HepG2 (cell line): ENCODE measurements around the gene HOXA5. TPM values are rescaled to one million over a fixed set of nuclear protein-coding genes. Genes with fewer than 3 reads are reported as not detected.

ENCODE experiments used
- ATAC-seq: fragments of 200-7000 bp; cut with Tn5 transposase; 3 replicates; pipeline ENCODE4 v1.9.1; 2020; ENCODE audit warnings: mild to moderate bottlenecking, moderate library complexity
- BruUV-seq: library from RNA; stranded (reverse); fragments of 400-500 nt; replicated peaks from 2 replicates; lab custom pipeline; 2021; lab: Mats Ljungman, UMichigan
- CTCF ChIA-PET: fragments of 300-600 bp; formaldehyde crosslinking; extraction: SDS; loops from one replicate; lab custom pipeline; 2021; ENCODE audit warnings: low total read pairs, inconsistent platforms, low intra/inter-chr PET ratio; lab: Yijun Ruan, JAX
- POLR2A ChIA-PET: fragments of 350-600 bp; sonication (Branson Sonifier 250); formaldehyde crosslinking; loops from one replicate; lab custom pipeline; 2020; ENCODE audit warnings: antibody characterized with exemption, inconsistent platforms; lab: Yijun Ruan, JAX
- DNase-seq: peaks from one replicate; pipeline ENCODE4 v3.0.0-alpha.2; 2015; ENCODE audit warnings: low spot score
- FAIRE-seq: peaks from 3 replicates; lab custom pipeline; 2011; peaks lifted over from hg19 to GRCh38; lab: Jason Lieb, UNC
- H2AFZ ChIP-seq: one replicate; pipeline ENCODE4 v1.6.1; 2011; ENCODE audit warnings: low read length, inconsistent platforms
- H3K27ac ChIP-seq: fragments of 300-600 bp; 3 replicates; pipeline ENCODE4 v1.8.0; 2011; ENCODE audit warnings: mixed run types, mild to moderate bottlenecking, mixed read lengths, low read length, inconsistent platforms; ENCODE audit not compliant: insufficient read depth; ENCODE audit errors: extremely low read length
- H3K27me3 ChIP-seq, 2 experiments: fragments of 200-600 bp in 1 of 2; 2 replicates in 1 of 2; 3 replicates in 1 of 2; pipeline versions ENCODE4 v1.6.0 to v1.8.0; 2011; ENCODE audit warnings: low read length in 2 of 2, mild to moderate bottlenecking in 2 of 2, moderate library complexity in 2 of 2, inconsistent platforms in 1 of 2; ENCODE audit not compliant: insufficient read depth in 2 of 2, control insufficient read depth in 1 of 2
- H3K36me3 ChIP-seq, 2 experiments: fragments of 200-600 bp in 1 of 2; replicated peaks in 1 of 2; 2 replicates in 1 of 2; 3 replicates in 1 of 2; pipeline versions ENCODE4 v1.5.1 to v1.8.0; 2011; ENCODE audit warnings: low read length in 2 of 2, inconsistent platforms in 1 of 2; ENCODE audit not compliant: insufficient read depth in 2 of 2, control insufficient read depth in 1 of 2
- H3K4me1 ChIP-seq: 2 replicates; pipeline ENCODE4 v1.5.1; 2012; ENCODE audit warnings: low read length, inconsistent platforms; ENCODE audit not compliant: insufficient read depth
- H3K4me2 ChIP-seq: 2 replicates; pipeline ENCODE4 v1.6.0; 2011; ENCODE audit warnings: low read depth, low read length, inconsistent platforms
- H3K4me3 ChIP-seq, 3 experiments: fragments of 200-600 bp in 1 of 3; sonication (generic), shearing (Covaris generic) in 1 of 3; replicated peaks in 1 of 3; 2 replicates each; pipeline ENCODE4 v1.5.1; 2011 to 2016; ENCODE audit warnings: low read length in 3 of 3, inconsistent platforms in 2 of 3, low read depth in 2 of 3, mild to moderate bottlenecking in 2 of 3, control low read depth in 1 of 3, mixed read lengths in 1 of 3; ENCODE audit not compliant: insufficient read depth in 1 of 3
- H3K79me2 ChIP-seq: one replicate; pipeline ENCODE4 v1.6.1; 2011; ENCODE audit warnings: low read length, inconsistent platforms; ENCODE audit not compliant: insufficient read depth
- H3K9ac ChIP-seq: 2 replicates; pipeline ENCODE4 v1.6.0; 2011; ENCODE audit warnings: mild to moderate bottlenecking, low read depth, low read length, inconsistent platforms; ENCODE audit not compliant: insufficient read depth
- H3K9me3 ChIP-seq: 2 replicates; pipeline ENCODE4 v1.5.1; 2012; ENCODE audit warnings: mild to moderate bottlenecking, low read length
- H4K20me1 ChIP-seq: 2 replicates; pipeline ENCODE4 v1.6.0; 2011; ENCODE audit warnings: inconsistent platforms, mild to moderate bottlenecking, low read length, moderate library complexity; ENCODE audit not compliant: insufficient read depth
- MTF1 ChIP-seq: sonication (generic); formaldehyde crosslinking; IDR thresholded peaks from 2 replicates; pipeline ENCODE4 v1.5.0; 2020; ENCODE audit warnings: missing genetic modification reagents
- TCF12 ChIP-seq, 2 experiments: fragments of 450-650 bp in 1 of 2; sonication (generic) in 1 of 2; formaldehyde crosslinking in 1 of 2; IDR thresholded peaks; 2 replicates each; pipeline versions ENCODE4 v1.6.1 to v1.8.0; 2017 to 2022; ENCODE audit warnings: antibody characterized with exemption in 1 of 2, mild to moderate bottlenecking in 1 of 2, missing genetic modification reagents in 1 of 2, moderate library complexity in 1 of 2
- ZFP36L2 ChIP-seq: sonication (generic); formaldehyde crosslinking; IDR thresholded peaks from 2 replicates; pipeline ENCODE4 v1.4.0; 2020; ENCODE audit warnings: missing genetic modification reagents
- ZNF34 ChIP-seq: sonication (generic); formaldehyde crosslinking; IDR thresholded peaks from 2 replicates; pipeline ENCODE4 v1.4.0; 2020; ENCODE audit warnings: mild to moderate bottlenecking, missing genetic modification reagents, borderline replicate concordance
- WGBS: methylation state at CpG from one replicate; pipeline ENCODE4 v1.1.6; 2017; ENCODE audit warnings: low lambda C conversion rate; 5-methylcytosine and 5-hydroxymethylcytosine counted together
- in situ Hi-C: cut with HindIII; loops from 2 replicates; pipeline ENCODE4 v1.10.0; 2017; ENCODE audit warnings: low pct_unique_long_range_greater_than_20kb; ENCODE audit not compliant: extremely low pct_ligation_motif_present
- intact Hi-C: fragments of 100-400 bp; cut with micrococcal nuclease; formaldehyde crosslinking; loops from one replicate; pipeline ENCODE4 v1.10.0; 2022; ENCODE audit not compliant: unreplicated experiment
- polyA plus RNA-seq, 8 experiments: library from polyadenylated mRNA; depleted of rRNA in 3 of 8; stranded (reverse) in 7 of 8; unstranded in 1 of 8; fragments of >200 nt; fragmentation: Illumina TruSeq in 4 of 8; extraction: Trizol in 4 of 8; gene quantifications; 2 replicates each; pipeline versions ENCODE4 v1.2.1 to v1.2.3, GENCODE V29; 2011 to 2016; ENCODE audit warnings: low read depth in 4 of 8, missing spikeins in 1 of 8, mixed read lengths in 1 of 8; ENCODE audit not compliant: insufficient read depth in 1 of 8
- total RNA-seq, 5 experiments: library from RNA; depleted of rRNA; stranded (reverse); fragments of >200 nt; fragmentation: Illumina TruSeq; extraction: Trizol; gene quantifications; 2 replicates each; pipeline ENCODE4 v1.2.3, GENCODE V29; 2016; ENCODE audit warnings: low read depth in 1 of 5
- TF ChIP-seq, protein P1 (sequence below): IDR thresholded peaks from 2 replicates; pipeline ENCODE4 v1.6.1; 2016; ENCODE audit warnings: low read depth, borderline replicate concordance
- TF ChIP-seq, protein P2 (sequence below): sonication (generic); formaldehyde crosslinking; IDR thresholded peaks from 2 replicates; pipeline ENCODE4 v1.9.0; 2021; ENCODE audit warnings: missing genetic modification reagents, borderline replicate concordance

Gene HOXA5
- total and polyA plus RNA-seq, 2 of the 13 experiments (the other 11 are each of a cell fraction or from before 2014, with no cell fraction given): 3.2 to 3.6 TPM

DNA sequence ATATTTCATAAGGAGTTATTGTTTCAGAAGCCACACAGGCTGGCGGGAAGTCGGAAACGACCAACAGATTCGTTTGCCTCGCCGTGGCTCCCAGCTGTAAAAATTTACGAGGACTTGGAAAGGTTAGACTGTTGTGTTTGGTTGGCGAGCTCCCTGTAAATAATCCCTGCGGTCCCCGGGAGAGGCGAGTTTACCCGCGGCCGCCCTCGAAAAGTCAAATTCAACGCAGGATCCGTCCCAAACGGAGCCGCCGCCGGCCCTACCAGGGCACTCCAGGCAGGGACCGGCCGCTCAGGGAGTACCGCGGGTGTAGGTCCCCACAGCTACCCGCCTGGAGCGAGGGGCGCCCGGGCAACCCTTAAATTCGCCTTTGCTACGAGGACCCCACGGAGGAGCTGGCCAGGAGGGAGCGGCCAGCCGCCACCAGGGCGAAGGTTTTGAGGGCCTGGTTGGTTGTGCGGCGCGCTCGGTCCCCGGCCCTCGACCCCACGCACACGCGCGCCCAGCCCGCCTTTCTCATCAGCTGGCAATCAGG lies 22.6 kb upstream of the HOXA5 start:
- H3K27ac ChIP-seq: no peak overlapping the region
- intact Hi-C loops (no loop called here), in situ Hi-C loops (loop anchor here (25.0 kb wide), 1 partner anchor 1079 kb away; no protein-coding TSS in a partner anchor)
- no peaks in the 10 kb centered on the region for H3K36me3 ChIP-seq
- H2AFZ ChIP-seq: no peak overlapping the region
- H4K20me1 ChIP-seq: no peaks in the 10 kb centered on the region
- peaks cover 5% of the 10 kb centered on the region for H3K4me1 ChIP-seq
- no TSS peak for BruUV-seq
- DNase-seq: no peak
- POLR2A ChIA-PET: no interaction called here
- no peak for FAIRE-seq
- peaks cover 2 to 50% of the 10 kb centered on the region in 2 experiments for H3K27me3 ChIP-seq
- no peak overlapping the region for H3K9ac ChIP-seq
- TF ChIP-seq, protein P1, sequence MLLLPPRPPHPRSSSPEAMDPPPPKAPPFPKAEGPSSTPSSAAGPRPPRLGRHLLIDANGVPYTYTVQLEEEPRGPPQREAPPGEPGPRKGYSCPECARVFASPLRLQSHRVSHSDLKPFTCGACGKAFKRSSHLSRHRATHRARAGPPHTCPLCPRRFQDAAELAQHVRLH (CRISPR knock-in tag): no peak
- TF ChIP-seq TCF12 (IDR thresholded peaks at IDR 0.05) (no peak), TCF12 (CRISPR knock-in tag; IDR thresholded peaks at IDR 0.05) (no peak), ZNF34 (CRISPR knock-in tag) (no peak), MTF1 (no peak), ZFP36L2 (no peak)
- TF ChIP-seq, protein P2, sequence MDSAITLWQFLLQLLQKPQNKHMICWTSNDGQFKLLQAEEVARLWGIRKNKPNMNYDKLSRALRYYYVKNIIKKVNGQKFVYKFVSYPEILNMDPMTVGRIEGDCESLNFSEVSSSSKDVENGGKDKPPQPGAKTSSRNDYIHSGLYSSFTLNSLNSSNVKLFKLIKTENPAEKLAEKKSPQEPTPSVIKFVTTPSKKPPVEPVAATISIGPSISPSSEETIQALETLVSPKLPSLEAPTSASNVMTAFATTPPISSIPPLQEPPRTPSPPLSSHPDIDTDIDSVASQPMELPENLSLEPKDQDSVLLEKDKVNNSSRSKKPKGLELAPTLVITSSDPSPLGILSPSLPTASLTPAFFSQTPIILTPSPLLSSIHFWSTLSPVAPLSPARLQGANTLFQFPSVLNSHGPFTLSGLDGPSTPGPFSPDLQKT (CRISPR knock-in tag): no peak
- no peak overlapping the region for H3K4me3 ChIP-seq
- 73% methylated on average over 45 of the region's 46 CpGs for WGBS
- no peaks in the 10 kb centered on the region for H3K79me2 ChIP-seq
- no peak for ATAC-seq
- no peak overlapping the region for H3K4me2 ChIP-seq
- CTCF ChIA-PET: no interaction called here
- no peaks in the 10 kb centered on the region for H3K9me3 ChIP-seq
